NCI-H128 (cell line): ENCODE results near the gene MTG2.

ENCODE experiments used
- DNase-seq: peaks from one replicate; lab custom pipeline; 2025; ENCODE audit not compliant: unreplicated experiment; lab: John Stamatoyannopoulos, UW

MTG2 gene

DNA sequence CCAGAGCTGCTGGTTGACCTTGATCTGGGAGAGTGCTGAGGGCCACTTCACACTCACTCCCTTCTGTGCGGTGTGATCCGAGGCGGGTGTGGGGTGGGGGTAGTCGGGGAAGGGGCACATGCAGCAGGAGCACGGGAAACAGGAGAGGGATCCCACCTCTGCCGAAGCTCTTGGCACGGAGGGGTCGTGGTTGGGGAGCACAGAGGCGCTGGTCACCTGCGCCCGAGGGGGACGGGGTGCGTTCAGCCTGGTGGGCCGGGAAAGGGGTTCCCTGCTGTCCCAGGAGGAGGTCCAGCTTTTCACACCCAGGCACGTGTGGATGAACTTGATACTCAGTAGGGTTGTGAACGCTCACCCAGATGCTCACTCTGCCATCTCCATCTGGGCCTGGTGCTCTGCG, 22.0 kb upstream of the MTG2 start:
- DNase-seq, result no peak

DNA sequence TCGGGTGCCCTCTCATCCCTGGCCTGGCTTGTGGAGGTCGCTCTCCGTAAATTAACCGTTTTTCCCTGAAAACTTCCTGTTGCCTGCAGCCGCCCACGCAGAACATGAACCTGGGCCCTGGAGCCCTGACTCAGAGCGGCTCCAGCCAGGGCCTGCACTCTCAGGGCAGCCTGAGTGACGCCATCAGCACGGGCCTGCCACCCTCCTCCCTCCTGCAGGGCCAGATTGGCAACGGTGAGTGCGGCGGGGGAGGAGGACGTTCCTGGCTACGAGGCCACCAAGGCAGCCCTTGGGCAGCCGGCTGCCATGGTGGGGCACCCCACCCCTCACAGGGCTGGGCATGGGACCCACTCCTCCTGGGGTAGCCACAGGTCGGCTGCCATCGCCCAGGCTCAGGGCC, 21.5 kb upstream of the MTG2 start:
- DNase-seq, result no peak

DNA sequence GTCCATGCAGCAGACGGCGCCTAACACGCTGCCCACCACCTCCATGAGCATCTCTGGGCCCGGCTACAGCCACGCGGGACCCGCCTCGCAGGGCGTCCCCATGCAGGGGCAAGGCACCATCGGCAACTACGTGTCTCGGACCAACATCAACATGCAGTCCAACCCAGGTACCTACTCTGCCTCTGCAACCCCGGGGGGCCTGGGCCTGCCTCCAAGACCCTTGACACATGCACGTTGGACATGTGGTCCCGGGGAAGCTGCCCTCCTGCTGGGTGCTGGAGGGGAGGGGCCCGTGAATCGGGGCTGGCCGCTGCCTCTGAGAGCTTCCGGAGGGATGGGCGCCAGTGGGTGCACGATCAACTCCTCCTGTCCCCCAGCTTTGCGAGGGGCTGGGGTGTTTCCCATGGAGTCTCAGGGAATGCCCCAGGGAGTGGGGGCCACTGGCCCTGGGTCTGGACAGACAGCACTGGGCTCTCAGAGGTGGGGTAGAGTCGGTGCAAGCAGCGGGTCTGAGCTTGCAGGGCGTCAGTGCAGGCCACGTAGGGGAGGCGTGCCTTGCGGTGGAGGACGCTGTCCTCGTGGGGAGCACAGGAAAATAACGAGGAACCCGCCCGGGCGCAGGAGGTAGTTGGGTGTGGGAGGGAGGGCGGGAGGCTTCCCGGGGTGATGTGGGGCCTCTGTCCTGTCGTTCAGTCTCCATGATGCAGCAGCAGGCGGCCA, 19.9 kb upstream of the MTG2 start:
- no peak for DNase-seq

DNA sequence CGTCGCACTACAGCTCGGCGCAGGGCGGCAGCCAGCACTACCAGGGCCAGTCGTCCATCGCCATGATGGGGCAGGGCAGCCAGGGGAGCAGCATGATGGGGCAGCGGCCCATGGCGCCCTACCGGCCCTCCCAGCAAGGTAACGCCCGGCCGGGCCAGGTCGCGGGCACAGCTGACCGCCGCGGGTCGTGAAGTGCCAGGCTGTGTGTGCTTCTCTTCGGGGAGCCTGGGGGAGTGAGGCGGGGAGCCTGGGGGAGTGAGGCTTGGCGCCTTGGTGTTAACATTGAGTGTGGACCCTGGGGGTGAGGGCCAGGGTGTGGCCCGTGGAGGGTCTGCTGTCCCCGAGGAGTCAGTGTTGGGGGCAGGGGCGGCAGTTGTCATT, 19.4 kb upstream of the MTG2 start:
- DNase-seq, result no peak

DNA sequence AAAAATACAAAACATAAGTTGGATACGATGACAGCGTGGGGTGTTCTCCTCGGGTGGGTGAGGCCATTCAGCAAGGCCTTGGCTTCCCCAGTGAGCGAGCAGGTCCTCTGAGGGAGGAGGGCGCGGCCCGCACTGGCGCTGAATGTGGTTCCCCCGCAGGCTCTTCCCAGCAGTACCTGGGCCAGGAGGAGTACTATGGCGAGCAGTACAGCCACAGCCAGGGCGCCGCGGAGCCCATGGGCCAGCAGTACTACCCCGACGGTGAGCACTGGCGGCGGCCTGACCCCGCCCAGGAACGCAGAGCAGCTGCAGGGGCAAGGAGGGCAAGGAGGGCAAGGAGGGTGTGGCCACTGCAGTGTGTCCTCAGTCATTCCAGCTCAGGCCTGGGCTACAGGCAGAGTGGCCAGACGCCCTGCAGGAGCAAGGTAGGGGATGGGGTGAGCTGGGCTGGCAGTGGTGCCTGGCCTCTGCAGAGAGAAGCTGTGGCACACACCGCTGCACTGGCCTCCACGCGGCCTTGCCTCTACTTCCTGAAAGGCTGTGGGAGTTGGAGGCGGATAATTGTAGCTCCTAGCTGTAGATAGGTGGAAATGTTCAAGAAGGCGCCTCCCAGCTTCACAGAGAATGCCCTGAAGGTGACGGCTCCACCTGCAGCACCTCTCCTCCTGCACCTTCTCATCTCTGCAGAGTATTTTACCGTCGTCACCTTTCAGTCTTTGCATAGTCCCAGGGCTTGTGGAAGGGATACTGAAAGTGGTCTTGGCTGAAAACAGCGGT, 18.7 kb upstream of the MTG2 start:
- no peak for DNase-seq

DNA sequence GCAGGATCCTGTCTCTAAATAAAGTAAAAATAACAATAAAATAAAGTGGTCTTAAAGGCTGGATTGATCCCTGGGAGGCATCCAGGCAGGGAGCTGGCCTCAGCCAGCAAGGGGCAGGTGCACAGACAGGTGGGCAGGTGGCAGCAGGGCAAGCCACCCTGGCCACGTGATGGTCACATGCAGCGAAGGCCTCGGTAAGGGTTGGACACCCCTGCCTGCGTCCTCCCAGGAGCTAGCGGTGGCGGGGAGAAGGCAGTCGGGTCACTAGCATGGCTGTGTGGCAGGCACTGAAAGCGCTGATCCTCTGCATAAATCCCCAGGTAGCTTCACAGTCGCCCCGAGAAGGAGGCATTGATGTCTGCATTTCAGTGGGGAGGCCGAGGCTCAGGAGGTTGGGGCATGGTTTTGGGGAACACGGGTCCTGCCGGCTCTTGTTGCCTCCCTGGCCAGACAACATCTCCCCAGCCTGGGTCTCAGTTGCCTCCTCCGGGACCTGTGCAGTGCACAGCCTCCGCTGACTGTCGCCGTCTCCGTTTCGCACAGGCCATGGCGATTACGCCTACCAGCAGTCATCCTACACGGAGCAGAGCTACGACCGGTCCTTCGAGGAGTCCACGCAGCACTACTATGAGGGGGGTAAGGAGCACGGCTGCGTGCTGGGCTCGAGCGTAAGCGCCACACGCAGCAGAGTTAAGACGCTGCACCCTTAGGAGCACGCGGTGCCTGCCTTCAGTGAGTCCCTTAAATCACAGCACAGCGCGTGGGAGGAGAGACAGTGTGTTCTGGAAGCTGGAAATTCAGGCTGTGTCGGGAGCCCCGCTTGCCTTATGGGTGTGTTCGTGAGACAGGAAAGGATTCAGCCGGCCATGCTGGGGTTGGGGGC, 17.7 kb upstream of the MTG2 start:
- DNase-seq, result no peak

DNA sequence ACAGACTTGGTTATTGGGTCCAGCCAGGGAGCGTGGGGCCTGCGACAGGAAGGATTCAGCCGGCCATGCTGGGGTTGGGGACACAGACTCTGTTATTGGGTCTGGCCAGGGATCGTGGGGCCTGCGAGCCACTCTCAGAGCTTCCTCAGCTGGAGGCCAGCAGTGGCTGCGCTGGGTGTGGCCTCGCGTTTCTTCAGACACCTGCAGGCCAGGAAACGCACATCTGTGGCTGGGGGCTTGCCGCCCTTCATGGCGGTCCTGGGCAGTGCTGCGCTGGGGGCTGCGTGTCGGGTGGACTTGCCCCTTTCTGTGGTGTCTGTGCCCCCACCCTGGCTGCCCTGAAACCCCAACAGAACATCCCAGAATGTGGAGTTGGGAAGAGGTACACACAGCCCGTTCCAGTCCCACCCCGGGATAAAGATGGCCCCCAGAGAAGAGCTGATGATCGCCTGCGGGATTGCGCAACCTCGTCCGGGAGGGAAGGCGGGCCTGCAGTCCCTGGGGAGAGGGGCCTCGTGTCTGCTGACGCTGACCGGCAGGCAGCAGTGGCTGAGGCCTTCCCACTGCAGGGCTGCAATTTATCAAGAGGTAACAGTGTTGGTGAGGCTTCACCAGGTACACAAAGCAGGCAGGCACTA, 16.9 kb upstream of the MTG2 start:
- DNase-seq, result no peak

DNA sequence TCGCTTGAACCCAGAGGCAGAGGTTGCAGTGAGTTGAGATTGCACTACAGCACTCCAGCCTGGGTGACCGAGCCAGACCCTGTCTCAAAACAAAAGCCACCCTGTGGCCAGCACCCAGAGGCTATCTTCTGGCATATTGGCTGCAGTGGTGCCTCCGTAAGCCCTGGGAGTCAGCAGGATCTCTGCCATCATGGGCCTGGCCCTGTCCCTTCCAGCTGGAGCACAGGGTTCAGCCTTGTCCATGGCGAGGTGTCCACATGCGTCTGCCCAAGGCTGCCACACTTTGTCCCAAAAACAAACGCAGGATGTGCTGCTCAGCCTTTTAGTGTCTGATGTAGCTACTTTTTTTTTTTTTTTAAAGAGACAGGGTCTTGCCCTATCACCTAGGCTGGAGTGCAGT, 15.4 kb upstream of the MTG2 start:
- no peak for DNase-seq

DNA sequence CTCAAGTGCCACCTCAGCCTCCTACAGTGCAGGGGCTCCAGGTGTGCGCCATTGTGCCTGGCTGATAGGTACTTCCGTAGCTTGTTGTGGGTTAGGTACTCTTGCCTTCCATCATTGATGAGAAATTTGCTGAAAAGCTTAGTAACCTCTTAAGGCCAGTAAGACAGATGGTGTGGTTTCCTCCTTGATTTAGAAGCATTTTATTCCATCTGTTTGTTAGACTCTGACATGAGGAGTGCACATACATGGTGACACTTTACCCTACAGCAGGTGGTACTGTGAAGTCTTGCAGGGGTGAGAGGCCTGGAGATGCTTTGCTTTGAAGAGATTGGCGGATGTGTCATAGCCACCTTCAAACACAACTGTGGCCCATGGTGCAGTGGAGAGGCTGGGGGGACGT, 14.8 kb upstream of the MTG2 start:
- no peak for DNase-seq

DNA sequence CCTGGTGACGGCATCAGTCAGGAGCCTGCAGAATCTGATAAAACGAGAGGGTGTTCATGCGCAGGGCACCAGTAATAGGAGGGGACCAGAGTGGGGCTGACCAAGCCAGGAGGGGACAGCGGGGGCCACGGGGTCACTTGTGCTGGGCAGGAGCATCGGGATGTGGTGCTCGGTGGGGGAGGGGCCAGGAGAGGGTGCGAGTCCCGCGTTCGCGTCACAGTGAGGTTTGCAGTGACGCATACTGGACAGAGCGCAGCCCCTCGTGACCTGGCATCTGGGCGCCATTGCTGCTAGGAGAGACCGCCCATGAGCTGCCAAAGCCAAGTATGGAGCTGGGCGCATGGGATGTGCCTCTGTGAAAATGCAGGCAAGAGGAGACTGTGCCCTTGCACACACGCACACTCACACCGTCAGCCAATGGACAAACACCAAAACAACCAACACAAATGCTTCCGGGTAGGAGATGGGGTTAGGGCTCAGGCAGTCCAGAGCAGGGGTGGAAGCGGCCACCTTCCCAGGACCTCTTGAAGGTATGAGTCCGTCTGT, 13.9 kb upstream of the MTG2 start:
- DNase-seq, result no peak

DNA sequence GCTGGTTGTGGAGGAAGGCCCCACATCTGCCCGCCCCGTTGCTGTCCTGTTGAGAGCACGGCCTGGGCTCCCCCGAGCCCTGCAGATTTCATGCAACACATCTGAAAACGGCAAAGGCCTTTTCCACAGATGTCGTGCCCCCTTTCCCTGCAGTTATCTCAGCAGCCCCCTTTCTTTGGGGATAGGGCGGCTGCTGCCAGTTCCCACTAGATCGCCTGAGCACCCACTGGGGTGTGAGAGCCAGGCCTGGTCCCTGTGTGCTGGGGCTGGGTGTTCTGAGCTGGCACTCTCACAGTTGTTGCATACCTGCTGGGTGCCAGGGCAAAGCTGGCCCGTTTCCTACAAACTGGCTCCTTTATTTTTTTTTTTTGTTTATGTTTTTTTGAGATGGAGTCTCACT, 12.3 kb upstream of the MTG2 start:
- no peak for DNase-seq

DNA sequence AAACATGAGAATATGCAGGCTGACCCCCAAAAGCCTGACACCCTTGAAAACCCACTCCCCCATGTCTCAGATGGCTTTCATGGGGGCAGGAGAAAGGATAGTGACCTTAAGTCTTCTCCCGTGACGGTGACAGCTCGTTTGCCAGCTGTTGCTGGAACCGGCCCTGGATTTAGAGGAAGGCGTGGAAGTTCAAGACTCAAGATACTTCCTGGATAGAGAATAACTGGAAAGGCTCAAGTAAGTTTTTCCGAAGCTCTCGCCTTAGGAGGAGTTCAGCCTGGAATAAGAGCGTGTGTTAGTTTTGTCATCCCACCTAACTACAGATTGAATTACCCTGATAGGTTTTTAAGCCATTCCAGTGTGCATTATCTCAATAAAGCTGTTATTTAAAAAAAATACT, 11.6 kb upstream of the MTG2 start:
- DNase-seq, result no peak

DNA sequence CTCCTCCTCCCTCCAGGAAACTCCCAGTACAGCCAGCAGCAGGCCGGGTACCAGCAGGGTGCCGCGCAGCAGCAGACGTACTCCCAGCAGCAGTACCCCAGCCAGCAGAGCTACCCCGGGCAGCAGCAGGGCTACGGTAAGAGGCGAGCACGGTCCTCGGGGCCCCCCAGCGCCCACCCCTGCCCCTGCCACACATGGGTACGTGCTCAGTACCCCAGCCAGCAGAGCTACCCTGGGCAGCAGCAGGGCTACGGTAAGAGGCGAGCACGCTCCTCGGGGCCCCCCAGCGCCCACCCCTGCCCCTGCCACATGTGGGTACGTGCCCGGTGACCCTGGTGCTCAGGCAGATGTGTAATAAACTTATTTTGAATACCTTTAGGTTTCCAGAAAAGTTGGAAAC, 10.2 kb upstream of the MTG2 start:
- no peak for DNase-seq

DNA sequence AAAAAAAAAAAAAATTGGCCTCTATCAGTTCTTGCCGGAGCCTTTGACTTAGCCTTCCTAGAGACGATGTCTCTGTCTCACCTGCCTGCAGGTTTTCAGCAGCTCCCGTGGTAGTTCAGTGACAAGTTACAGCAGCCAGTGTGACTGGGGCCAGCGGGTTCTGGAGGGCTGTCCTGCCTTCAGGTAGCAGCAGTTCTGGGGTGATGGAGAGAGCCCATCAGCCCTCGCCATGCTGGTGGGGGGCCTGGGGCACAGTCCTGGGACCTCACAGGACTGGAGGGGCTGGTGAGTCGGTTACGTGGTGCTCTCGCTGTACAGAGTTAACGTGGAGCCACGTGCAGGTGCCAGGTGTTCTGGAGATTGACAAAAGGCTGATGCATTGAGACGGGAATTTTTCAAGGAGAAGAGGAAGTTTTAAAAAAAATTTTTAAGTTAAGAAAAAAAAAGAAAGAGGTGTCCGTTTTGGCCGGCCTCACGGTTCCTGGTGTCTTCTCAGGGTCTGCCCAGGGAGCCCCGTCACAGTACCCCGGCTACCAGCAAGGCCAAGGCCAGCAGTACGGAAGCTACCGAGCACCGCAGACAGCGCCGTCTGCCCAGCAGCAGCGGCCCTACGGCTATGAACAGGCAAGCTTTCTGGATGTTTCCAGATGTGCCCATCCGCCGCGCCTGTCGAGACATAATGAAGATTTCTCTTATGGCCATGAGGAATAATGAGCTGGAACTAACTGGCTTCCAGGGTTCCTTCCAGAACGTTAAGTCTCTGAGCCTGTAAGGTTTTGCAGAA, 8.6 kb upstream of the MTG2 start:
- no peak for DNase-seq

DNA sequence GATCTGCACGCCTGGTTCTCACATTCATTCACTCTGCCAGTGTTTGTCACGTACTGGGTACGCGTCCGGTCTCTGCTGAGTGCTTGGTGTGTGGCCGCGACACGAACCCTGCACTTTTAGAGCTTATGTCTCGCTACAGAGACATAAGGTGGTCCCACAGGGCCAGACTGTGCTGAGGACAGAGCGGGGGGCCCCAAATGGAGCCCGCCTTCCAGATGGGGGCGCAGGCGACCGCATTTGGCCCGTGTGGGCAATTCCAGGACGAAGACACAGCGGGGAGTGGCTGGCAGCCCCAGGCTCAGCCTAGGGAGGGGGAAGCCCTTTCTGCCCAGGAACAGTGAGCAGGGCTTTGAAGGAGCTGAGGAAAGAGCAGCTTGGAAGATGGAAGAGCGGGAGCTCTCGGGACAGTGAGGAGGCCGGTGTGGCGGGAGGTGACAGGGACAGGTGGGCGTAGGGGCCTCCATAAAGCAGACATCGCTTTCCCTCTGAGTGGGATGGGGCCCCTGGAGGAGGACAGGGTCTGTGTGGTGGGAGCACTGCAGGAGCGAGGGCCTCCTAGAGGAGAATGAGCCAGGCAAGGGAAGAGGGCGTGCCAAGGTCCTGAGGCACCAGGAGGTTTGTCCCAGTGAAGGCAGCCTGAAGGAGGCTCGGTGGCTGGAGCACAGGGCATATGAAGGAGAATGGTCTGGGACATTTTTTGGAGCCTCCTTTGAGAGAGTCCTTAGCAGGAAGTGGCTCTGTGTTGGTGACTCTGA, 7.8 kb upstream of the MTG2 start:
- DNase-seq, result no peak

DNA sequence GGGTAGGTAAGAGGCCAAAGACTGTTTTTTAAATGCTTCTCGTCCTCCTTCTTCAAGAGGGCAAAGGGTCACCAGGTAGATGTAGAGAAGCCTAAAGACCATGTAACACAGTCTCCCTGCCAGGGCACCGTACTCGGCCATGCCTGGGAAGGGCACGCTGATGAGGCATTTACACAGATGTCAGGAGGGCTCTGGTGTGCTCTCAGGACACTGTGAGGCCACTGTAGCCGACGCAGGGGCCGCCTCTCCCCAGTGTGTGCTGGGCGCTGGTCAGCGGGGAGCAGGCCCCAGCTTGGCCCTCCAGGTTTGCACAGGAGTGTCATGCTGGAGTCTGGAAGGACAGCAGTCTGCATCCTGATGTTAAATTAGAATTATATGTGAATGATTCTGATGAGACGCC, 7.1 kb upstream of the MTG2 start:
- DNase-seq, result no peak

DNA sequence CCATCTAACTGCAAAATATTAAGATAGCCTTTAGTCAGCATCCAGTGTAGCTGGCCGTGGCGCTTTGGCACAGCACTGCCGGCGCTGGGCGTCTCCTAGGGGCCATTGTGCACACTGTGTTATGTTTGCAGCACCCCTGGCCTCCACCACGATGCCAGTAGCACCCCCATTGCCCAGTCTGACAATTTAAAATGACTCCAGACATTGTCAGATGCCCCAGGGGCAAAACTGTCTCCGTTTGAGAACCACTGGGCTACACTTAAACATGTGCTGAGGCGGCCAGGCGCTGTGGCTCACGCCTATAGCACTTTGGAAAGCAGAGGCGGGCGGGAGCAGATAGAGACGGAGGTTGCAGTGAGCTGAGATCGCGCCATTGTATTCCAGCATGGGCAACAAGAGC, 6.0 kb upstream of the MTG2 start:
- DNase-seq, result no peak

DNA sequence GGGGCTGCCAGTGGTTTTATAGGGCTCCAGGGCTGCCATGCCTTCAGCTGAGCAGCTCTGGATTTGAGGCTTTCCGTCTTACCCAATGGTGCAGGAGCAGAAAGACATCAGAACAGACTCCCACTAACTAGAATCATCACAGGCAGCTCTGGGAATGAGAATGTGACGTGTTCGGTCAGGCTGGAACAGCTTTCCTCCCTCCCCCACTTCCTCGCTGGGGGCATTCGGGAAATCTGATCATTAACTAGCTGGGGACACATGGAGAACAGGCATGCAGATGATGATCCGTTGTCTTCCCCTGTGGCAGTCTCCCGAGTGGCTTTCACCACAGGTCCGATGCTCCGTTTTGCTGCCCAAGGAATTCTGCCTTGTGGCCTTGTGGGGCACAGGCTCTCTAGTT, 5.5 kb upstream of the MTG2 start:
- DNase-seq, result no peak

DNA sequence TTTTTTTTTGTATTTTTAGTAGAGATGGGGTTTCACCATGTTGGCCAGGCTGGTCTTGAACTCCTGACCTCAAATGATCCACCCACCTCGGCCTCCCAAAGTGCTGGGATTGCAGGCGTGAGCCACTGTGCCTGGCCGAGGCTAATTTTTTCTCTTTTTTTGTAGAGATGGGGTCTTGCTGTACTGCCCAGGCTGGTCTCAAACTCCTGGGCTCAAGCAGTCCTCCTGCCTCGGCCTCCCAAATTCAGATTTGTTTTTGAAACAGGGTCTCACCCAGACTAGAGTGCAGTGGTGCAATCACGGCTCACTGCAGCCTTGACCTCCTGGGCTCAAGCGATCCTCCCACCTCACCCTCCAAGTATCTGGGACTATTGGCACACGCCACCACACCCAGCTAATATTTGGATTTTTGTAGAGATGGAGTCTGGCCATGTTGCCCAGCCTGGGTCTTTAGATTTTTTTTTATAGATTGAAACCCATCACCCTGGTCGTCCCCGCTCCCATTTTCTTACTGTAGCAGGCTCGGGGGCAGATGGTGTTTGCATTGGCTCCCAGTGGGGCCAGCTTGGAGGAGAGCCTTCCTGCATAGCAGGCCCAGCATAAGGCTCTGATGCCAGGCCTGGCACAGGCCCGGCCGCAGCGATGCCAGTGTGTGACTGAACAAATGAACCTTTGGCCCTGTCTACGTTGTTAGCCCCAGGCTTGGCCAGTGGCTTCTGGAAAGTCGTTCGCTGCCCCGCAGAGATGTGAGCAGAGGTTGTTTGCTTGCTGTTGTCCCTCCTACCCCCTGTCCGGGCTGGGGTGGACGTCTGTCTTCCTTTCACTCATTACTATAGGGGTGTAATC, 4.3 kb upstream of the MTG2 start:
- no peak for DNase-seq
